Bladder microvascular endothelial cell (primary cell): ENCODE results near the gene PPIF. TPM values are rescaled to one million over a fixed set of nuclear protein-coding genes. Genes with fewer than 3 reads are reported as not detected.

ENCODE experiments used
- total RNA-seq: library from RNA; depleted of rRNA; stranded (reverse); fragments of >200 nt; gene quantifications from 2 replicates; pipeline ENCODE4 v1.2.3, GENCODE V29; 2014

Gene PPIF
- total RNA-seq: 11.2 and 20.8 TPM in 2 replicates

GRCh38 chr10:79347226-79347893 lies at the start of gene PPIF:
PPIF (plus strand) TSS chr10:79347469; CDS start chr10:79347549, 80 bp downstream.

Other genes with a start within 250 kb of the PPIF start
- gene ZCCHC24, start 98.2 kb downstream of the PPIF start, total RNA-seq: 2.3 and 3.5 TPM in 2 replicates
- 0.16 and 0.25 TPM in 2 replicates for gene EIF5AL1, start 165.1 kb downstream of the PPIF start, total RNA-seq
- gene SFTPA2, start 212.9 kb downstream of the PPIF start, total RNA-seq: not detected in 2 replicates